HK-2 (cell line): Measurements from ENCODE around the gene UMODL1.
"Not testable (repeated sequence)": the region's sequence is repeated elsewhere in the genome, so short reads cannot be mapped to it uniquely, and the experiment has no call there.

Experiments
- DNase-seq: peaks from one replicate; pipeline ENCODE4 v3.0.0-alpha.2; 2018; ENCODE audit not compliant: unreplicated experiment

Gene UMODL1

GRCh38 chr21:42164818-42165217 lies 93.7 kb downstream of the UMODL1 start:
- DNase-seq: no peak

- DNase-seq: no peak
These were observed 94.8 kb downstream of the UMODL1 start for GRCh38 chr21:42165901-42166300.

- no peak for DNase-seq
These were observed 98.6 kb downstream of the UMODL1 start for GRCh38 chr21:42169758-42170157.

GRCh38 chr21:42171091-42172053 lies 100.3 kb downstream of the UMODL1 start:
- DNase-seq: no peak

- no peak for DNase-seq
These were observed 101.7 kb downstream of the UMODL1 start for GRCh38 chr21:42172596-42173483.

GRCh38 chr21:42174173-42174572 lies 103.1 kb downstream of the UMODL1 start:
- no peak for DNase-seq

- DNase-seq: no peak
These were observed 104.1 kb downstream of the UMODL1 start for GRCh38 chr21:42175110-42175710.

- no peak for DNase-seq
These were observed 105.7 kb downstream of the UMODL1 start for GRCh38 chr21:42176859-42177258.

- DNase-seq: no peak
These were observed 108.2 kb downstream of the UMODL1 start for GRCh38 chr21:42179316-42179715.

- DNase-seq: not testable (repeated sequence)
These were observed 108.9 kb downstream of the UMODL1 start for GRCh38 chr21:42180001-42180400.

- no peak for DNase-seq
These were observed 111.7 kb downstream of the UMODL1 start for GRCh38 chr21:42182713-42183371.

- no peak for DNase-seq
These were observed 112.5 kb downstream of the UMODL1 start for GRCh38 chr21:42183374-42184266.

GRCh38 chr21:42186591-42186990 lies 115.5 kb downstream of the UMODL1 start:
- DNase-seq: no peak

GRCh38 chr21:42187976-42188653 lies 117.0 kb downstream of the UMODL1 start:
- no peak for DNase-seq

- no peak for DNase-seq
These were observed 117.5 kb downstream of the UMODL1 start for GRCh38 chr21:42188663-42189062.

- DNase-seq: no peak
These were observed 118.3 kb downstream of the UMODL1 start for GRCh38 chr21:42189431-42189830.

- no peak for DNase-seq
These were observed 118.9 kb downstream of the UMODL1 start for GRCh38 chr21:42189860-42190485.

- DNase-seq: no peak
These were observed 119.4 kb downstream of the UMODL1 start for GRCh38 chr21:42190486-42190863.

- no peak for DNase-seq
These were observed 119.9 kb downstream of the UMODL1 start for GRCh38 chr21:42191064-42191463.
